Activated CD8-positive, alpha-beta memory T cell treated with anti-CD3 and anti-CD28 coated beads for 4 hours (primary cell): ENCODE data around the gene PGBD5.

Source experiments
- DNase-seq, 2 donors: peaks; one replicate each; pipeline ENCODE4 v3.0.0-alpha.2; 2020; ENCODE audit warnings: low read depth in 2 of 2

The PGBD5 gene

DNA sequence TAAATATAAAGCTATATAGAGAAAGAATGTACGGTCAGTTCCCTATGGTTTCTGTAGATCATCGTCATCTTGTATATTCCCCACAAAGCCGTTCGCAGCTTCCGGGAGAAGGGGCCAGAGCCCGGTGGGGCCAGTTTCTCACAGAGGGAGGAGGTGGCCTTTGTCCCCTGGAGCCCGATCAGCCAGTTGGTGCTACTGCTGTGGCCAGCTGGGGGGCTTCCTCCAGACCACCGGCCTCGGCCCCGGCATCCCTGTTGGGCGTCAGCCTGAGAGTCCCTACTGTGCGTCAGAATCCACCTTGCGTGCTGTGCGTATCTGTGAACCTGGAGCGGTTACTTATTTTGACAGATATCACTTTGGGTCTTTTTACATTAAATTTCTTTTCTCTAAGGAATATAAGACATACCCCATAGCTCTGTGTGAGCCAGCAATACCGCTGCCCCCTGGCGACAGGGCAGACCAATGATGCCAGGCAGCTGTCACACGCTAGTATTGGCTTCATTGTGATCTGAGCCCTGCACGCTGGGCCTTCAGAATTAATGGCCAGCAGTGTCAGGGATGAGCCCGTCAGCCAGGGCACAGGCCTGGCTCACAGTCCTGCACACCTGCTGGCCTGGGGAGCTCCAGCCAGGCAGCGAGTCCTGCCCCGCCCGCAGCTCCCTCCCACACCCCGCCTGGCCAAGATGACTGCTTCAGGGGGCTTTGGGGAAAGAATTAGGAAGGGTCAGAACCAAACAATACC, 145.9 kb downstream of the PGBD5 start:
- DNase-seq: no peak

DNA sequence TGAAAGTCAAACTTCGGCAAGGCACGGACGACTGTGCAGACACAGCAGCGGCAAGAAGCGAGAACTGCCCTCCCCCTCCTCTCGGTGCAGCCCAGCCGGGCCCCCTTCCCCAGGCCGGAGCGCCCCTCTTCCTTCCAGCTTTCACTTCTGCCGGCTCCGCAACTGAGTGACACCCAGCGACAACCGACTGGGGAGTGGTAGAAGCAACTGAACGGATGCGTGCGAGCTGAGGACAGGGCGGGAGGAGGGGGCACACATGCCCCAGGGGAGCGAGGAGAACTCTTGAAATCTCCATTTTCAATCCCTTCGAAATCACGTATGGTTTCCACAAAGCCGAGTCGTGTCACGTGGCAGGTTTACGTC, 146.6 kb downstream of the PGBD5 start:
- DNase-seq: no peak

DNA sequence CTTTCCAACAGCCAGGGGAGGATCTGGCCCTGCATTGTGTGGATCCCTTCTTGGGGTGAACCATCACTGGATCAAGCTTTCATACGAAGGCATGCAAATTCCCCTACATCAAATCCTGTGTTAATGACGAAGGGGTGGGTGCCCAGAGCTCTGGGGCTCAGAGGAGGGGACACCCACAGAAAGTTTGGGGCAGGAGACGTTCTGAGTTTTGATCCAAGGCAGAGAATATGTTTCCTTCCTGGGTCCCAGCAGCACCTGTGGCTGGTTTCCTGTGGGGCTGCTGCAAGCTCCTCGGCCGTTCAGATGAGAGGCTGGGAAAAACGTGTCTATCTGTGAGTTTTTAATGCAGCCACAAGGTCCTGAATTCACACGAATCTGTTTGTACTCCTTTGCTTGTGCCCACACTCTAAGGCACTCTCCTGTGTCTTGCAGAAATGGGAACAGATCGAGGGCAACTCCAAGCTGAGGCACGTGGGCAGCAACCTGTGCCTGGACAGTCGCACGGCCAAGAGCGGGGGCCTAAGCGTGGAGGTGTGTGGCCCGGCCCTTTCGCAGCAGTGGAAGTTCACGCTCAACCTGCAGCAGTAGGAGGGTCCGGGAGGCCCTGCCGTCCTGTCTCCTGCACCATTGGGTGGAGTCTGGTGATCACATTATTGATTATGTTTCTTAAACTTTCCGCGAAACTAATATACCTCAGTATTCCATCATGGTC, 147.1 kb downstream of the PGBD5 start:
- no peak for DNase-seq

DNA sequence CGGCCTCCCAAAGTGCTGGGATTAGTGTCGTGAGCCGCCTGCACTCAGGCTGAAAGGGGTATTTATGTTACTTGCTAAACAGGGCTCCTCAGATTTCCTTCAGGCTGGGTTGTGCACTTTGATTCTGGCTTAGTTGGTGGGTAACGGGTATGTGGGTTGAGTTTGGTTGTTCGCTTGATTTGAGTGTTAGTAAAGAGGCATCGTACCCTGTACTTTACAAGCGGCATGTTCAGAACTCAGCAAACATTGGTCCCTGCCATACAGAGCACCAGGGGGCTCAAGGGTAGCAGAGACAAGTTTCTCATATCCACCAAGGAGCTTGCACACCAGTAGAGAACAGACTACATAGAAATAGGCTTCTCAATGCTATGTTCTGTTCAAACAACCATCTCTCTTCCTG, 147.8 kb downstream of the PGBD5 start:
- DNase-seq: no peak

DNA sequence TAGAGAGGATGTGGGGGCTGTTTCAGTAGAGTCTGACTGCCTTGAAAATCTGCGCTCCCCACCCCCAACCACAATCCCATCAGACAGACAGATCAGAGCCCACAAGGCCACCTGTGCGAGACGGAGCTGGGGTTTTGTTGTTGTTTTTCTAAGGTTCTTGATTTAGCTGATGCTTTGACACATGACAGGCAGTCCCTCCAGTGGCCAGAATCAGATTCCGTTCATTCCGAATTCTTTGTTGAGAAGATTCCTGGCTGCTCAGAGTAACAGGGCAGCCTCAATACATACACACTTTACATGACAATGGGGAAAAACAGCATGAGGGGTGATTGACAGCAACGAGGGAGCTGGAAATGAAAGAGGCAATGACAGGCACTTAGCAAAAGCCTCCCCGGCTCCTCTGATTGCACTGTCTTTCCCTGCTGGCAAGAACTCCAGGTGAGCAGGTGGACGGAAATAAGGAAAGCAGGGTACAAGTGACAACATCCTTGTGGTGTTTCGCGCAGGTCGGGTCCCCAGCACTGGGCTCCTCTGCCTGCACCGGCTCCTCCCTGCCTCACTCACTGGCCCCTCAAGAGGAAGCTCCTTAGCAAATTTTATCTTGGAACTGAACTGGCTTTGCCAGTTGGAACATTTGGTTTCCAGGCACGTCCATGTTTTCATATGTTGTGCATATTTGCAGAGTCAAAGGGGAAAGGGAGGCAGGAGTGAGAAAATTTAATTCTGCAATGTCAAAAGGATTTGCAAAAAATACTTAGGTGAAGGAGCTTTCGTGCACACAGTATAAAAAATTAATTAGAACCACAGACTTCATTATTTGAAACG, 148.7 kb downstream of the PGBD5 start:
- DNase-seq: no peak

DNA sequence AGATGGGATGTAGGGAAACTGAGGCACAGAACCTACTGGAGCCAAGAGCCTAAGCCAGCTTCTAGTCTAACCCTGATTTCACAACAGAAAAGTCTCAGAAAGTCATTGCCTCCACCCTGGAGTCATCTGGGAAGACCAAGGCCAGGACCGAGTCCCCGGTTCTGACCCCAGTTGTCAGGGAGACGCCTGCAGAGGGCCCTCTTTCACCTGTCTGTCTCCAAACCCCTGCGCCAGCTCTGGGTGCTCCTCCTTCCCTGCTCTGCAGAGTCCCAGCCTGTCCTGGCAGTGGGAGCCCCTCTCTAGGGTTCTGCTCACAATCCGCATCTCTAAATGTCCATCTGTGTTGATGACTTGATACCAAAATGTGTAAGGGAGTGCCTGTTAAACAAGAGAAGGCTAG, 149.7 kb downstream of the PGBD5 start:
- DNase-seq: no peak

DNA sequence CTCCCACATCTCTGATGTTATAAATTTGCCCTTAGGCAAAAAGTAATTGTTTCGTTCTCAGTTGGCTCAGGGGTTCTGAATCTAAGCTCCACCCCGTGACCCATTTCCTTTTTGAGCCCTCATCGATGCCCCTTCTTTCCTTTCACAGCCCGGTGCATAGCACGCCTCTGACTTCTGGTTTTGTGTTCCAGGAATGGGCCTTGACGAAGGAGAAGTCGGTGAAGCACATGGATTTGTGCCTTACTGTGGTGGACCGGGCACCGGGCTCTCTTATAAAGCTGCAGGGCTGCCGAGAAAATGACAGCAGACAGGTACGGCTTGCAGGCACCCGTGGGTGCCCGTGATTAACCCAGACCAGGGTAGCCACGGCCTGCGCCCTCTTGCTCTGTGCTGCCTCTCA, 151.9 kb downstream of the PGBD5 start:
- no peak for DNase-seq

DNA sequence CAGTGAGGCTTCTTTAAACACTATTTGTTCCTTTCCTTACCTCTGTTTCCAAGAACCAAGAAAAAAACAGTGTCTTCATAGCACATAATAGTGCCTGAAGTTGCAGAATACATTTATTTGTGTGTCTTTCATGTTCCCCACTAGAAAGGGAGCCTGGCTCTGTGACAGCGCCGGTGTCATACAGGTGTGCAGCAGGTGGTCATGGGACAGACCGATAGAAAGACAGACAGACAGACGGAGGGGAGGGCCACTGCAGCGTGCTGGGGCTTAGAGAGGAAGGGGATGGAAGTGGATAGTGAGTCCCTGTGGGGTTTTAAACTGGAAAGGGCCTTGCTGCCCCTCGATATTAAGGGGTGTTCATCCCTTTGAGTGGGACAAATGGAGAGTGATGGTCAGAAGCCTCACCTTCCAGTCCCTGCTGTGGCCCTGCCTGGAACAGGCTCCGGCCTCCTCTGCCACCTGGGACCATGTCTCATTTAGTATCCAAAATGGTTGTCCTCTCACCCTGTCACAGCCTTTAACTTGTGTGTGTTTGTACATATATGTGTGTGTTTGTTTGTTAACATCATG, 152.9 kb downstream of the PGBD5 start:
- DNase-seq: no peak

DNA sequence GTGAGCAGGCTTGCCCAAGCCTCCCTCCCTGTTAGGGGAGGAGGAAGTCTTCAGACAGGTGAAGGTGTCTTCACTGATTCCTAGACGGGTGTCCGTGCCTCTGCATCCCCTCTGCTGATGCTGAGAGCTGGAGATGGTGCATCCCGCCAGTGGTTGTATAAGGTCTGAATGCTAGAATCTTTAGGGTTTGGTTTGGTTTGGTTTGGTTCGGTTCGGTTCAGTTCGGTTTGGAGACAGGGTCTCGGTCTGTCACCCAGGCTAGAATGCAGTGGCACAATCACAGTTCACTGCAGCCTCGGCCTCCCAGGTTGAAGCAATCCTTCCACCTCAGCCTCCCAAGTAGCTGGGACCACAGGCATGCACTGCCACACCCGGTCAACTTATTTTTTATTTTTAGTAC, 153.6 kb downstream of the PGBD5 start:
- DNase-seq: no peak

DNA sequence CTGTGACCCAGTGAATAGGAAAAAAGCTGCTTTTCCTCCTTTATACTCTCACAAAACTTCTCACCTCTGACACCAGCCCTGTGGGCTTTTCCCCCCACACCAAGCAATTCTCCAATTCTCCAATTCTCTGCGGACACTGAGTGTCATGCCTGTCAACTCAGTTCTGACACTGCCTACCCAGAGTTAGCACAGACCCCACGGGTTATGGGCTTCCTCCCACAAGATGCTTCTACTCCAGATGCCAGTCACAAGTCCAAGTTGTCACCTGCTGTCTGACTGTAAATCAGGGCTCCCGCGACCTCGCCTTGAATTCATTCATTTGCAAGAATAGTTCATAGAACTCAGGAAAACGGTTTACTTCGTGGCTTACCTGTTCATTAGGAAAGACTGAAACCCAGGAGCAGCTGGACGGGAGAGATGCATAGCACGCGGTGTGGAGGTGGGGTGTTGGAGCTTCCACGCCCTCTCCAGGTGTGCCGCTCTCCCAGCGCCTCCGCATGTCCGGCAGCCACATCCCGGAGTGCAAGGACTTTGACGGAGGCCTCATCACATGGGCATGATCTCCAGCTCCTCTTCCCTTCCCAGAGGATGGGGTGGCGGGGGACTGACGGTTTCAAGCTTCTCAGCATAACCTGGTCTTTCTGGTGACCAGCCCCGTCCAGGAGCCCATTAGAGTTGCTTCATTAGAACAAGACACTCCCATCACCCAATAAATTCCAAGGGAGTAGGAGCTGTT, 154.7 kb downstream of the PGBD5 start:
- no peak for DNase-seq

DNA sequence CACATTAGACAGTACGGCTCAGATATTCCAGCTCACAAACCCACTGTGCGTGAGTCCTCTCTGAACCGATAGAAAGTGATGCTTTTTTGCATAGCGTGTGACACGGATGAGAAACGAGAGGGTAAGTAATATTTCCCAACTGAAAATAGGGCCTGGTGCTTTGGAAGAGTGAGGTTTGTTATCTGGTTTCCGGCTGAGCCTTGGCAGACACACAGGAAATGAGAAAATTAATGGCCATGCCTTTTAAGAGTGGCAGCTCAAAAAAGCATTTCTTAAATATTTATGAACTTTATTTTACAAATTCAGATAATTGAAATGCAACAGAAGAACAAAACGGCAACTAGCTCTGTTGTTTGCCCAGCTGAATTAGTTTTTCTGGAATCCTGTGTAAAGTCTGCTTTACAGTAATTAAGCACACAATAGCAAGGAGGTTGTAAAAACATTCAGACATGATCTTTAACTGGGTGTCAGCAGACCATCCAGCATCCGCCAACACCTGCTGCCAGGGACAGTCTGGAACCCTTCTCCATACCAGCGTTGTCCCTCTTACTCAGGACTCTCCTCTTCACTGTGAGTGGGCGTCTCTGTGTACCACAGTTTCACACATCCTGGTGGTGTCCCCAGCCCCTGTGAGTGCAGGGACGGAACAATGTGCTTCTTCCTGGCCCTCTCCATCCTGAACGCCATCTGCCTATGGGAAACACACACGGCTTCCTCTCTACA, 155.4 kb downstream of the PGBD5 start:
- no peak for DNase-seq

DNA sequence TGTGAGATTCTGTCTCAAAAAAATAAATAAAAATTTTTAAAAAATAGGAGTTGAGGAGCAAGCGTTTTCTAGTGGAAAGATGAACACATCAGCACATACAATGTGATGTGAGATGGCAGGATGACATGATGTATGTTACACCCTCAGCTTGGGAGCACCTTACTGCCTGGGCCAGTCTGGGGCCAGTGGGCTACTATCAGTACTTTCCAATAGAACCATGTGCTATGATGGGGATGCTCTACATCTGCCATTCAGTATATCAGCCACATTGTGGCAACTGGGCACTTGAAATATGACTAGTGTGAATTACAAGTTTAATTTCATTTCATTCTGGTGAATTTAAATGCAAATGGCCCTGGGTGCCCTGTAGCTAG, 156.0 kb downstream of the PGBD5 start:
- DNase-seq: no peak

DNA sequence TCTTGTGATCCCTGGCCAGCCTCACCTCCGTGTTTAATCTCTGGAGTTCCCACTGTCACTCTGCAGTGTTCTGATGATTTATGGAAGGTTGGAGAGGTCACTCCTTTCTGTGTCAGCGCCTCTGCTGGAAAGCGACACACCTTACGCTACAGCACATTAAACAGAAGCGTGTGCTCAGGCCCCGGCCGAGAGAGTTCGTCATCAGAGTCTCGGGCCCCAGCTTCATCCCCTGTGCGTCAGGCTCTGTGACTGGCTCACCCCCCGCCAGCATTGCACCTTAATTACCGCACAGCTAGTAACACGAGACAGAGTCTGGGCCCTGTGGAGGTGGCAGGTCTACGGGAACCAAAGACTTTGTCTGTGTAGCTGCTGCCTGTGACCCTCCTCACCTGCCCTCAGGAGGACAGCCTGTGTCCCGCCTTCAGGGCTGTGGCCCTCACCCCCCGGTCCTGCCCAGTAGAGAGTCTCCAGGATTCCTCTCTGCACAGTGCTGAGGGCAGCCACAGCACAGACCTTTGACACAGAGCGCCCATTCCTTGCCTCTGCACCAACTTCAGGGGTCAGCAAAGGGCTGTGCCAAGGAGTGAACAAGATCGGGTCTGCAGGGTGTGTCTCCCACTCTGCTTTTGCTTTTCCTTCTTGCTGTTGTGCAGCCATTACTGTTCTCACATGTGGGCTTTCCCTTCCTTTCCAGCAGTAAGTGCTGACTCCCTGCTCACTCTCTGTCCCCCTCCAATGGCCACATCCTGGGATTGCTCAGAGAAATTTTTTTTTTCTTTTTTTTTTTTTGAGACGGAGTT, 157.6 kb downstream of the PGBD5 start:
- DNase-seq: no peak

DNA sequence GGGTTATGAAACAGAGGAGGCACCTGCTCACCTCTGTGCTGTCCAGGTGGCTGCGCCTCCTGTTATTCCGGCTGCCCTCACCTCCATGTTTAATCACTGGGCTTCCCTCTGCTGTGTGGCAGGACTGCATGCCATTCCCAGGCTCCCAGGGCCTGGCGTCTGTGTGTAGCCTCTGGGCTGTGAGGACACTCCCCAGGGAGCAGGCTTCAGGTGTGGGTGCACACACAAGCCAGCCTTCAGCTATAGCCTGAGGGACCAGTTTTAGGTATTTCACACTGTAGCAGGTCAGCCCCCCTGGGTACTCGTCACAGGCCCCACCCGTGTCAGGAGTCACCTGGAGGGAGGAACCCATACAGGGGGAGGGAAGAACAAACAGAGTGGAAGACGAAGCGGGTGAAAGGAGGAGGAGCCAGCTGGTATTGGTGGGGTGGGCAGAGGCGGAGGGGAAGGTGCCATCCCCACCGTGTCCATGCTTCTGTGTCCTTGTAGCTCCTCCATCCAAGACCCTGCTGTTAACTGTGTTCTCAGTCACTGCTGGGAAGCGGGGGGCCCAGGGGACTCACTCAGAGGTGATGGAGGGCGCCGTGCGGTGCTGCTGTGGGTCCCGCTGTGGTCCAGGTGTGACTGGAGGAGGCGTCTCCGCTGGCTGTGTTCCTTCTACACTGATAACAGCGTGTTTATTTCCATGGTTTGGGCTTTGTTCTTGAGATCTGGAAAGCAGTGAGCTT, 158.6 kb downstream of the PGBD5 start:
- DNase-seq: no peak

DNA sequence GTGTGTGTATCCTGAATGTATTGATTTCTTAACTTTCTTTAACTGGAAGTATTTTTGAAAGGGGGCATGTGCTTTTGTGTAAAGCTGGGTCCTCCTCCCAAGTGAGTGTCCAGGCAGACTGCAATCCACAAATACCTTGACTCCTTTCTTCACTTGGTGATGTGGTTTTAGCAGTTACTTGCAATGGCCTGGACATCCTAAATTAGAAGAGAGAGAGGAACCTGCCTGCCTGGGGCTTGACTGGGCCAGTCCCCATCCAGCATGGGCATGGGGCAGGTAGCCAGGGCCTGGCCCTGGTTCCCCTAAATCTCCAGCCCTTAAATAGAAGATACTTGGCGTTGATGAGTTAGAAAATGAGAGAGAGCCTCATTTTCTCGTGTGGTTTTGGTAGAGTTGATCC, 159.7 kb downstream of the PGBD5 start:
- DNase-seq: no peak

DNA sequence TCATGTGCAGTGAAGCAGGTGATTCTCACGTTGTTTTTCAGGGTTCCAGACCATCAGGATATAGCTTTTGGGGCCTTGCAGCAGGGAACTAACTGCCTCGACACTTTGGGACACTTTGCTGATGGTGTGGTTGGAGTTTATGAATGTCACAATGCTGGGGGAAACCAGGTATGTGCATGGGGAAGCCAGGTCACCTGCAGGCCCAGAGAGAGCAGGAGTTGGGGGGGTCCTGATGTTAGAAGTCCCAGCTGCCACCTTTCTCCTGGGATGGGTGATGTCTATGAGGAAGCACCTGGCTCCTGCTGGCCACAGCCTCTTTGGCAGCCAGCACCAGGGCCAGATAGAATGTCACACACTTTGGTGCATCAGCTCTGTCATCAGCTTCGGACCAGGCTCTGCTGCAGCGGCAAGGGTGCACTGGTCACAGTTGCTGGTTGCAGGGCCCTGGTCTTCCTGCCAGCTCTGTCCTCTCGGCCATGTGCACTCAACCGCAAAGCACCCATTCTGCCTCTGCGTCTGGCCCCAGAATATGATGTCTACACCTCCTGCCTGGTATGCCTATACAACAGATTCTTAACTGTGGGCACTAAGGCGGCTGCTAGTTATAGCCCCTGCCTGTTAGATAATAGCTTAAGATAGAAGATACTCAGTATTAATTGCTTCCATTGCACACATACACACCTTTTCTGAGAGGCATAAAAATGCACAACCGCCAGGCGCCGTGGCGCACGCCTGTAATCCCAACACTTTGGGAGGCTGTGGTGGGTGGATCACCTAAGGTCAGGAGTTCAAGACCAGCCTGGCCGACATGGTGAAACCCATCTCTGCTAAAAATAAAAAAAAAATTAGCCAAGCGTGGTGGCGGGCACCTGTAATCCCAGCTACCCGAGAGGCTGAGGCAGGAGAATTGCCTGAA, 160.7 kb downstream of the PGBD5 start:
- DNase-seq: no peak
